ENCODE results near the gene ADCY9. TPM values are rescaled to one million over a fixed set of nuclear protein-coding genes. Genes with fewer than 3 reads are reported as not detected.

The ADCY9 gene
- total RNA-seq, 1 experiment from 2014 or later = 11.5 TPM

DNA sequence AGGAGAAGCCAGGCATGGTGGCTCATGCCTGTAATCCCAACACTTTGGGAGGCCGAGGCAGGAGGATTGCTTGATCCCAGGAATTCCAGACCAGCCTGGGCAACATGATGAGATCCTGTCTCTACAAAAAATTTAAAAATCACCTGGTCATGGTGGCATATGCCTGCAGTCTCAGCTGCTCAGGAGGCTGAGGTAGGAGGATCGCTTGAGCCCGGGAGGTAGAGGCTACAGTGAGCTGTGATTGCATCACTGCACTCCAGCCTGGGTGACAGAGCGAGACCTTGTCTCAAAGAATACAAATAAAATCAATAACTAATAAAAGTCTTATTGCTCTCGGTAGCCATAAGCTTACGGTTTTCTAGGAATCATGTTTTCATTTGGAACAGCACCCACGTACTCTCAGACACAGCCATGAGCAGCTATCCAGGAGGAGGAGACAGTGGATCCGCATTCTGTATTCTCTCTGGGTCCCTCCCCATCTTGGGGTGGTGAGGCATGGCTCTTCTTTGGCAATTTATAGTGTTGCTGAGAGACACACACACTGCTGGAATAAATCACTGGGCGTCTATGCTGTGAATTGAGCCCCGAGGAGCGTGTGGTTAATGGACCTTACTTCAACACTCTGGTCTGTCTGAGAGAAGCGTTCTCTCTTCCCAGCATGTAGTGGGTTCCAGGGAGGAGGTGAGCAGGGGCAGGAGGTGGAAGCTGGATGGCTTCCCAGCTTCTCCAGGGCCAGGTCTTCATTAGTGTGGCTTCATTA lies 8.5 kb upstream of the ADCY9 start:
- Mint-ChIP-seq H3K27ac (no peak overlapping the region), H3K27me3 (ENCODE audit: low read depth) (0 out of 2 replicates have a peak, but pooled peaks cover 3% of the 10 kb centered on the region), H3K9me3 (no peaks in the 10 kb centered on the region), H3K4me1 (no peaks in the 10 kb centered on the region), H3K36me3 (no peaks in the 10 kb centered on the region), H3K4me3 (no peak overlapping the region)
- ChIA-PET CTCF (no interaction called here), POLR2A (no interaction called here)
- DNase-seq (ENCODE audit: low spot score) (no peak), ATAC-seq (no peak)
- TF ChIP-seq, protein P1, sequence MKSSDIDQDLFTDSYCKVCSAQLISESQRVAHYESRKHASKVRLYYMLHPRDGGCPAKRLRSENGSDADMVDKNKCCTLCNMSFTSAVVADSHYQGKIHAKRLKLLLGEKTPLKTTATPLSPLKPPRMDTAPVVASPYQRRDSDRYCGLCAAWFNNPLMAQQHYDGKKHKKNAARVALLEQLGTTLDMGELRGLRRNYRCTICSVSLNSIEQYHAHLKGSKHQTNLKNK (CRISPR knock-in tag; IDR thresholded peaks at IDR 0.05) = no peak
- TF ChIP-seq STAT6 (CRISPR knock-in tag; conservative IDR thresholded peaks at IDR 0.05; ENCODE audit: low read depth) (no peak), ZNF416 (CRISPR knock-in tag; IDR thresholded peaks at IDR 0.05) (no peak), ATF1 (CRISPR knock-in tag; IDR thresholded peaks at IDR 0.05) (no peak), ARID4B (CRISPR knock-in tag; IDR thresholded peaks at IDR 0.05; ENCODE audit: borderline replicate concordance) (no peak), NFYB (CRISPR knock-in tag; conservative IDR thresholded peaks at IDR 0.05; ENCODE audit: low read depth) (no peak), ZNF263 (CRISPR knock-in tag; IDR thresholded peaks at IDR 0.05; ENCODE audit: low read depth) (no peak)

DNA sequence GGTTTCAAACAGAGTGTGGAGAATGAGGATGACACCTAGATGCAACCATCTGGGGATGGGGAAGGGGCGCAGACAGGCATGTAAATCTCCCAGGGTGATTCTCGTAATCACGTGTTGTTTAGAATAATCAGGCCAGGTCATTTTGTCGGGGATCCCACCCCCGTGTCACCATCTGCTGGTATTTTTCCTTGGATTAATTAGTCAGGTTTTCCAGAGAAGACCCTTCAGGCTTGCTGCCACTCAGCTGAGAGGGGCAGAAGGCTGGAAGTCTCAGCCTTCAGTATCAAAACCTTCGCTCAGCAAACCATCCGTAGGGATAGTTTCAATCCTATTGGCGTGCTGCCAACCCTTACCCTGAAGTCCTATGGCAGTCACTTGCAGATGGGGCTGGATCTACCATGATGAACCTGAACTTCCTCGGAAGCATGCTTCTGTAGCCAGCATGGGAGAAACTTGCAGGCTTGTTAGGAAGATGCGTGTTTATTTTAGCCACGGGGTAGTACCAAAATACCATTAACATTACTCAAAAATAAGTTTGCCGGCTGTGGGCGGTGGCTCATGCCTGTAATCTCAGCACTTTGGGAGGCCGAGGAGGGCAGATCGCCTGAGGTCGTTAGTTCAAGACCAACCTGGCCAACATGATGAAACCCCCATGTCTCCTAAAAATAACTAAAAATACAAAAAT lies 7.5 kb upstream of the ADCY9 start:
- no peak for DNase-seq (ENCODE audit: low spot score)
- Mint-ChIP-seq H3K36me3 (no peaks in the 10 kb centered on the region), H3K9me3 (no peaks in the 10 kb centered on the region), H3K4me1 (no peaks in the 10 kb centered on the region), H3K27ac (no peak overlapping the region), H3K27me3 (ENCODE audit: low read depth) (peaks cover 8% of the 10 kb centered on the region; the same call in 1 of the 2 replicates), H3K4me3 (no peak overlapping the region)
- no peak for ATAC-seq
- CTCF ChIA-PET = no interaction called here
- POLR2A ChIA-PET = no interaction called here
- TF ChIP-seq ZNF121 (CRISPR knock-in tag; IDR thresholded peaks at IDR 0.05) (no peak), ZNF416 (CRISPR knock-in tag; IDR thresholded peaks at IDR 0.05) (no peak), ZNF423 (CRISPR knock-in tag; IDR thresholded peaks at IDR 0.05) (no peak), ZNF532 (CRISPR knock-in tag; IDR thresholded peaks at IDR 0.05; ENCODE audit: borderline replicate concordance) (no peak), RORB (CRISPR knock-in tag; IDR thresholded peaks at IDR 0.05) (no peak), MYBL2 (CRISPR knock-in tag; IDR thresholded peaks at IDR 0.05) (no peak), TCF7 (CRISPR knock-in tag; IDR thresholded peaks at IDR 0.05; ENCODE audit: low read depth) (no peak), ZNF232 (CRISPR knock-in tag; IDR thresholded peaks at IDR 0.05) (no peak), SP1 (CRISPR knock-in tag; conservative IDR thresholded peaks at IDR 0.05) (no peak), TP53 (CRISPR knock-in tag; IDR thresholded peaks at IDR 0.05) (no peak), MXD4 (CRISPR knock-in tag; IDR thresholded peaks at IDR 0.05; ENCODE audit: borderline replicate concordance) (no peak), GTF2I (CRISPR knock-in tag; conservative IDR thresholded peaks at IDR 0.05) (no peak), EMX1 (CRISPR knock-in tag; IDR thresholded peaks at IDR 0.05) (no peak), TEAD4 (CRISPR knock-in tag; IDR thresholded peaks at IDR 0.05) (no peak), FOXP1 (CRISPR knock-in tag; IDR thresholded peaks at IDR 0.05; ENCODE audit: borderline replicate concordance) (no peak), NFYB (CRISPR knock-in tag; conservative IDR thresholded peaks at IDR 0.05; ENCODE audit: low read depth) (no peak), E2F4 (CRISPR knock-in tag; IDR thresholded peaks at IDR 0.05; ENCODE audit: borderline replicate concordance, low read depth) (no peak)
